ENCODE data around the gene ZNF195. TPM values are rescaled to one million over a fixed set of nuclear protein-coding genes. Genes with fewer than 3 reads are reported as not detected.
A peak's percentile ranks its signal among the peaks of the same experiment; 100 is the strongest.
"Not testable (repeated sequence)": the region's sequence is repeated elsewhere in the genome, so short reads cannot be mapped to it uniquely, and the experiment has no call there.

The ZNF195 gene
- total and polyA plus RNA-seq, 2 donors (not counting 1 experiment from before 2014, with no cell fraction given): 11.3 to 16.8 TPM

DNA sequence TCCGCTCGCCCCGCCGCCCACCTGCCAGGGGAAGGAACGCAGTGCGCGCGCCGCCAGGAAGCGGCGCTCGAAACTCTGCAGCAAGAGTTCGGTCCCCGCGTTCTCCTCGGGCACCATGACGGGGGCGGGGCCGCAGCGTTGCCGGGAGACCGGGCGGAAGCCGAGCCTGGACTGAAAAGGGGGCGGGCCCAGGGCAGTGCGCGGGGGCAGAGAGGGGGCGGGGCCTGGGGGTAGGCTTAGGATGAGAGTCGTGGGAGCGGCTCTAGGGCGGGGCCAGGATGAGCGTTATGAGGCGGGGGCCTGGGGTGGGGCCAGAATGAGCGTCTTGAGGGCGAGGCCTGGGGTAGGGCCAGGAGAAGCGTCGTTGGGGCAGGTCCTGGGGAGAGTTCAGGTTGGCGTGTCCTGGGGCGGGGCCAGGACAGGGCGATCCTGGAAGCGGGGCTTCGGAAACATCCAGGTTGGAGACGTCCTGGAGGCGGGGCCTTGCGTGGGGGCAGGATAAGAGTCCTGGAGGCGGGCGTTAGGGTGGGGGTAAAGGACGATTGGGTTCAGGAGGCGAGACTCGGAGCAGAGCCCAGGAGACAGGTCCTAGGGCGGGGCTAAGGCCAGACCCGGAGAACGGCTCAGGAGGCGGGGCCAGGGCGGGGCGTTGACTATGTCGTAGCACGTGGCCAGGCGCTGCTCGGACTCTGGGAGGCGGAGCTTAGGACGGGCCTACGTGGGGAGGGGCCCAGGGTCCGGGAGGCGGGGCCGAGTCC, 43.6 kb upstream of the ZNF195 start:
- H3K36me3 ChIP-seq (ENCODE audit: control insufficient read depth, insufficient read depth, low read length); H2AFZ ChIP-seq (ENCODE audit: low read length); H3K27me3 ChIP-seq (ENCODE audit: control insufficient read depth, insufficient read depth, low read length); H4K20me1 ChIP-seq (ENCODE audit: control insufficient read depth, extremely low read depth, insufficient read depth, low read length); H3K79me2 ChIP-seq (ENCODE audit: control insufficient read depth, insufficient read depth, low read length); H3K9me3 ChIP-seq (ENCODE audit: control insufficient read depth, insufficient read depth, low read depth, low read length); H3K4me1 ChIP-seq (ENCODE audit: control insufficient read depth, extremely low read depth, insufficient read depth, low read length): not testable (repeated sequence)
- peak; percentile 93 to 94 for DNase-seq (ENCODE audit: low read depth in 2 of 2)
- H3K27ac ChIP-seq (ENCODE audit: insufficient read depth, low read length): peak overlapping the region; percentile 99
- peak overlapping the region; percentile 95 for H3K9ac ChIP-seq (ENCODE audit: insufficient read depth, low read length)
- H3K4me2 ChIP-seq (ENCODE audit: extremely low read depth, insufficient read depth, low read length): peak overlapping the region; percentile 35
- peak overlapping the region; percentile 44 to 66 (median 55) for H3K4me3 ChIP-seq (replicated peaks in 1 of 4; ENCODE audit: control extremely low read depth in 1 of 4, insufficient read depth in 1 of 4, low read depth in 3 of 4, low read length in 4 of 4)

DNA sequence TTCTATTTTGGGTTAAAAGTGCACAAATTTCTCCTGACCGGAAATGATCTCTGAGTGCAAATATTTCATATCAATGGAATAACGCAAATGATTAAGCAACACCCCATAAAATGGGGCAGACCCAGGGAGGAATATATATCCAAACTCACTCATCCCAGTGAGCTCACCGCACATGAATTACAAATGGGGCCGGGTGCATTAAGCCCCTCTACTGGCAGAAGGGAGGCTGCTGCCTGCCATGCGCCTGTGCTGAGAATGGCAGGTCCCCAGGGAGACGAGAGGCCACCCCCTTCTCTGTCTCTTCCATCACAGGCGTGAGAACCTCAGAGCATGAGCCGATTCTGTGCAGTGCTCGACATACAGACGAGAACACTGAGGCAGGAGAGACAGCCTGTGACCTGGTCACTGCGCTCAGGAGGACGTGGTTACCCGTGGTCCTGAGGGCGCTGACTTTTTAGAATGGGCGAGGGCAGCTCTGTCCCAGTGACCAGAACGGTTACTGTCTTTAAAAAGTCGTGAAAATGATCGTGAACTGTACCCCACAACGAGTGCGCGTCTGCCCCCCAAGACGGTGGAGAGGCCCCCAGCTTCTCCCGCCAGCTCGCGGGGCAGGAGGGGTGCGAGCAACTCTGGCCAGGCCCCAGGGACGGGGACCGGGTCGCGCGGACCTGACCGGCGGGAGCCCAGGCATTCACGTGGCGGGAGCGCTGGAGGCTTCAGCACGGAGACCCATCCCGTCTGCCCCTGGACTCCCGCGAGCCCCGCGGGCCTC, 42.8 kb upstream of the ZNF195 start:
- H3K36me3 ChIP-seq (ENCODE audit: control insufficient read depth, insufficient read depth, low read length); H3K27me3 ChIP-seq (ENCODE audit: control insufficient read depth, insufficient read depth, low read length); H3K9me3 ChIP-seq (ENCODE audit: control insufficient read depth, insufficient read depth, low read depth, low read length); H4K20me1 ChIP-seq (ENCODE audit: control insufficient read depth, extremely low read depth, insufficient read depth, low read length); H3K79me2 ChIP-seq (ENCODE audit: control insufficient read depth, insufficient read depth, low read length); H3K4me1 ChIP-seq (ENCODE audit: control insufficient read depth, extremely low read depth, insufficient read depth, low read length): not testable (repeated sequence)
- peak; percentile 11 to 36 for DNase-seq (ENCODE audit: low read depth in 2 of 2)
- H3K9ac ChIP-seq (ENCODE audit: insufficient read depth, low read length): peak overlapping the region; percentile 95
- peak overlapping the region; percentile 99 for H3K27ac ChIP-seq (ENCODE audit: insufficient read depth, low read length)
- H2AFZ ChIP-seq (ENCODE audit: low read length): peak overlapping the region; percentile 36
- peak overlapping the region; percentile 90 for H3K4me2 ChIP-seq (ENCODE audit: extremely low read depth, insufficient read depth, low read length)
- H3K4me3 ChIP-seq (replicated peaks in 1 of 4; ENCODE audit: control extremely low read depth in 1 of 4, insufficient read depth in 1 of 4, low read depth in 3 of 4, low read length in 4 of 4): peak overlapping the region; percentile 44 to 66 (median 49)

DNA sequence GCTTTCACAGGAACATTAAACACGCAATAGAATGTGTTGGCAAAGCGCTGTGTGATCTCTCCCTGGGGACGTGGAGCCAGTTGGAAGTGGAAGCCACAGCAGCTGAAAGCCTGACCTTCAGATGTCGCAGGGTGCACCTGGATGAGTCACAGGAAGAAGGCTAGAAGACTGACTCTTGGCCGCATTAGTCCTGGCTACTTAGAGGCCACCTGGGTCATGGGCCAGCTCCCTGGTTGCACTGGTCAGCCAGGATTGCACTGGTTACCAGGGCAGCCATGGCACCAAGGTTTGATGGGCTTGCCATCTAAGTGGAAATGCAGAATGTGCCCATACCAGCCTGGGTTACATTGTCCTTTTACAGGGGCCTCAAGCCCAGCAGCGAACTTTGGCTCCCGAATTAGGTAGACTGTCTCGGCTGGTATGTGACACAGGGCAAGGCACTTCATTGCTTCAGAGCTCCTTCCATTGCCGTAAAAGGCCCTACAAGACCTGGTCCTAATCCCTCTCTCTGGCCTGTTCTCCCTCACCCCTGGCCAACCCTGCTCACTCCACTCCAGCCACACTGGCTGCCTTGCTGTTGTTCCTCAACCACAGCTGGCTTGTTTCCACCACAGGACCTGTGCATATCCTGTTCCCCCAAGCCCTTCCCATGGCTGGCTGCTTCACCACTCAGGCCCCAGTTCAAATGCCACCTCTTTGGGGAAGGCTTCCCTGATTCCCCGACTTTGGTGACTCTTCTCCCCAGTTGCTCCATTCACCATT, 41.5 kb upstream of the ZNF195 start:
- H3K9me3 ChIP-seq (ENCODE audit: control insufficient read depth, insufficient read depth, low read depth, low read length); H3K9ac ChIP-seq (ENCODE audit: insufficient read depth, low read length); H3K4me3 ChIP-seq (replicated peaks in 1 of 4; ENCODE audit: control extremely low read depth in 1 of 4, insufficient read depth in 1 of 4, low read depth in 3 of 4, low read length in 4 of 4); H3K4me2 ChIP-seq (ENCODE audit: extremely low read depth, insufficient read depth, low read length); DNase-seq (ENCODE audit: low read depth in 2 of 2); H4K20me1 ChIP-seq (ENCODE audit: control insufficient read depth, extremely low read depth, insufficient read depth, low read length); H3K4me1 ChIP-seq (ENCODE audit: control insufficient read depth, extremely low read depth, insufficient read depth, low read length); H3K36me3 ChIP-seq (ENCODE audit: control insufficient read depth, insufficient read depth, low read length); H2AFZ ChIP-seq (ENCODE audit: low read length); H3K27me3 ChIP-seq (ENCODE audit: control insufficient read depth, insufficient read depth, low read length); H3K79me2 ChIP-seq (ENCODE audit: control insufficient read depth, insufficient read depth, low read length): not testable (repeated sequence)
- H3K27ac ChIP-seq (ENCODE audit: insufficient read depth, low read length): peak overlapping the region; percentile 73

DNA sequence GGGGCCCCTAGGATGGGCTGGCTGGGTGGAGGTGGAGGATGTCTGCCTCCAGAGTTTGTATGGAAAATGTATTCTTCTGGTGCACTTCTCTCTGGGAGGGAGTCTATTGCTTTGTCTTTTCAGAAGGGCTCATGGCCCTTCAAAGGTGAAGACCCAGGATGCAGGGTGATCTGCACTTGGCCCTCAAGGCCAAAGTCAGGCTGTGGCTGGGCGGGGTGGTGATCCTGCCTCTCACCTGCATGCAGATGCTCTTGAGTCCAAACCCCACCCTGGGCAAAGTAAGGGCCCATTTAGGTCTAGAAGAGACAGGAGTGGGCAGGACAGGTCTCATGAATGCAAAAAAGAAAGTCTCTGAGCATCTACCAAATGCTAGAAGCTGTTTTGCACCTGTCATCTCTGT, 40.5 kb upstream of the ZNF195 start:
- H3K36me3 ChIP-seq (ENCODE audit: control insufficient read depth, insufficient read depth, low read length); H3K27me3 ChIP-seq (ENCODE audit: control insufficient read depth, insufficient read depth, low read length); H2AFZ ChIP-seq (ENCODE audit: low read length); H3K4me1 ChIP-seq (ENCODE audit: control insufficient read depth, extremely low read depth, insufficient read depth, low read length); H3K9ac ChIP-seq (ENCODE audit: insufficient read depth, low read length); H3K9me3 ChIP-seq (ENCODE audit: control insufficient read depth, insufficient read depth, low read depth, low read length); H3K4me3 ChIP-seq (replicated peaks in 1 of 4; ENCODE audit: control extremely low read depth in 1 of 4, insufficient read depth in 1 of 4, low read depth in 3 of 4, low read length in 4 of 4); H4K20me1 ChIP-seq (ENCODE audit: control insufficient read depth, extremely low read depth, insufficient read depth, low read length); H3K4me2 ChIP-seq (ENCODE audit: extremely low read depth, insufficient read depth, low read length); DNase-seq (ENCODE audit: low read depth in 2 of 2); H3K27ac ChIP-seq (ENCODE audit: insufficient read depth, low read length); H3K79me2 ChIP-seq (ENCODE audit: control insufficient read depth, insufficient read depth, low read length): not testable (repeated sequence)

Measured in fibroblast of lung (primary cell).